ENCODE data around the gene CHN2.

GRCh38 chr7:29464753-29465152 lies 270.2 kb downstream of the CHN2 start:
- TF ChIP-seq CTCF (conservative IDR thresholded peaks at IDR 0.05), result no peak
- no peak for TF ChIP-seq EZH2 (IDR thresholded peaks at IDR 0.05; ENCODE audit: low read depth)

Measured in PC-9 (cell line).